Activated CD4-positive, alpha-beta memory T cell treated with anti-CD3 and anti-CD28 coated beads, Interleukin-2, amount 10 ng/mL, durations not matched to agents 7 days and 5 days (primary cell): Measurements from ENCODE around the gene TGFBR3L. TPM values are rescaled to one million over a fixed set of nuclear protein-coding genes. Genes with fewer than 3 reads are reported as not detected.

Experiments
- CTCF ChIA-PET: fragments of 350-600 bp; sonication (Branson Sonifier 250); formaldehyde crosslinking; loops from one replicate; lab custom pipeline; 2021; ENCODE audit warnings: antibody characterized with exemption, inconsistent platforms; lab: Charles Lee
- POLR2A ChIA-PET: fragments of 350-600 bp; sonication (Branson Sonifier 250); formaldehyde crosslinking; loops from one replicate; lab custom pipeline; 2021; ENCODE audit warnings: antibody characterized with exemption; lab: Charles Lee
- DNase-seq: peaks from one replicate; pipeline ENCODE4 v3.0.0-alpha.2; 2020
- H3K27ac Mint-ChIP-seq: one replicate; pipeline ENCODE4 v1.8.0; 2021; ENCODE audit warnings: mild to moderate bottlenecking, mixed read lengths
- H3K27me3 Mint-ChIP-seq: one replicate; pipeline ENCODE4 v1.8.0; 2021; ENCODE audit warnings: mixed read lengths
- H3K36me3 Mint-ChIP-seq: one replicate; pipeline ENCODE4 v1.8.0; 2021; ENCODE audit warnings: low read depth, mixed read lengths
- H3K4me1 Mint-ChIP-seq: one replicate; pipeline ENCODE4 v1.8.0; 2021; ENCODE audit warnings: mixed read lengths
- H3K4me3 Mint-ChIP-seq: one replicate; pipeline ENCODE4 v1.8.0; 2021; ENCODE audit warnings: mild to moderate bottlenecking, mixed read lengths
- H3K9me3 Mint-ChIP-seq: one replicate; pipeline ENCODE4 v1.8.0; 2021; ENCODE audit warnings: mixed read lengths
- total RNA-seq, 2 experiments: library from RNA; stranded (reverse); gene quantifications; one replicate each; pipeline ENCODE4 v1.2.3, GENCODE V29; 2021

TGFBR3L gene
- total RNA-seq, 2 experiments from 2014 or later = 4.2 to 4.6 TPM

GRCh38 chr19:7968008-7968795 lies 53.6 kb downstream of the TGFBR3L start:
- H3K36me3 Mint-ChIP-seq = peaks cover 19% of the 10 kb centered on the region

More at GRCh38 chr19:7968008-7968795, 53.6 kb downstream of the TGFBR3L start:
- no peak overlapping the region for H3K4me3 Mint-ChIP-seq
- ChIA-PET POLR2A (no interaction called here), CTCF (interaction anchor here (0.6 to 4.4 kb wide), 3 partner anchors 24 to 146 kb away, joined by 3 to 23 read pairs (median 4); partner anchors contain the start of gene TIMM44)
- H3K9me3 Mint-ChIP-seq = no peaks in the 10 kb centered on the region
- H3K27me3 Mint-ChIP-seq = no peaks in the 10 kb centered on the region
- DNase-seq = no peak
- no peak overlapping the region for H3K27ac Mint-ChIP-seq
- peaks cover 1% of the 10 kb centered on the region for H3K4me1 Mint-ChIP-seq

Other genes with a start within 250 kb of the TGFBR3L start
- not detected for gene RETN, start 245.8 kb upstream of the TGFBR3L start, total RNA-seq
- gene MCEMP1, start 237.7 kb upstream of the TGFBR3L start, total RNA-seq = not detected
- gene TRAPPC5, start 234.0 kb upstream of the TGFBR3L start, total RNA-seq = 10 to 100 TPM; 92.5 to 94.7 TPM
- under 1 TPM; 0.60 to 0.95 TPM for gene FCER2, start 212.7 kb upstream of the TGFBR3L start, total RNA-seq
- not detected for gene CLEC4G, start 182.7 kb upstream of the TGFBR3L start, total RNA-seq
- not detected for gene CD209, start 167.3 kb upstream of the TGFBR3L start, total RNA-seq
- not detected for gene CLEC4M, start 151.6 kb upstream of the TGFBR3L start, total RNA-seq
- gene EVI5L, start 84.6 kb upstream of the TGFBR3L start, total RNA-seq = 1 to 10 TPM; 7.0 to 7.7 TPM
- under 1 TPM; 0.05 to 0.13 TPM for gene PRR36, start 40.4 kb upstream of the TGFBR3L start, total RNA-seq
- gene LRRC8E, start 26.3 kb upstream of the TGFBR3L start, total RNA-seq = not detected
- 10 to 100 TPM; 42.6 to 42.9 TPM for gene MAP2K7, start 11.0 kb upstream of the TGFBR3L start, total RNA-seq
- 10 to 100 TPM; 20.4 to 24.1 TPM for gene SNAPC2, start 5.5 kb downstream of the TGFBR3L start, total RNA-seq
- not detected for gene CTXN1, start 11.3 kb downstream of the TGFBR3L start, total RNA-seq
- gene TIMM44, start 28.8 kb downstream of the TGFBR3L start, total RNA-seq = 10 to 100 TPM; 48.4 to 50.9 TPM
- gene ELAVL1, start 90.8 kb downstream of the TGFBR3L start, total RNA-seq = 100 to 1,000 TPM in 1 of 2 experiments, 10 to 100 TPM in 1; 93.6 to 102 TPM
- not detected for gene CCL25, start 137.9 kb downstream of the TGFBR3L start, total RNA-seq
- not detected for gene FBN3, start 234.8 kb downstream of the TGFBR3L start, total RNA-seq